ENCODE results near the gene DYNC1I1. TPM values are rescaled to one million over a fixed set of nuclear protein-coding genes. Genes with fewer than 3 reads are reported as not detected.

DYNC1I1 gene
- total and polyA plus RNA-seq, 2 donors (not counting 1 experiment from before 2014, with no cell fraction given): 0.17 to 0.30 TPM

- Histone ChIP-seq H3K9me3 (ENCODE audit: control insufficient read depth, insufficient read depth, low read depth, low read length) (no peaks in the 10 kb centered on the region), H2AFZ (ENCODE audit: low read length) (peak overlapping the region; percentile 77), H3K4me2 (ENCODE audit: extremely low read depth, insufficient read depth, low read length) (peak overlapping the region; percentile 92), H4K20me1 (ENCODE audit: control insufficient read depth, extremely low read depth, insufficient read depth, low read length) (no peaks in the 10 kb centered on the region), H3K36me3 (ENCODE audit: control insufficient read depth, insufficient read depth, low read length) (no peaks in the 10 kb centered on the region), H3K27me3 (ENCODE audit: control insufficient read depth, insufficient read depth, low read length) (no peaks in the 10 kb centered on the region), H3K4me3 (replicated peaks in 1 of 4; ENCODE audit: control extremely low read depth in 1 of 4, insufficient read depth in 1 of 4, low read depth in 3 of 4, low read length in 4 of 4) (peak overlapping the region; percentile 45 to 63 (median 51)), H3K9ac (ENCODE audit: insufficient read depth, low read length) (no peak overlapping the region), H3K4me1 (ENCODE audit: control insufficient read depth, extremely low read depth, insufficient read depth, low read length) (no peaks in the 10 kb centered on the region), H3K79me2 (ENCODE audit: control insufficient read depth, insufficient read depth, low read length) (no peaks in the 10 kb centered on the region), H3K27ac (ENCODE audit: insufficient read depth, low read length) (no peak overlapping the region)
- TF ChIP-seq, protein P1, sequence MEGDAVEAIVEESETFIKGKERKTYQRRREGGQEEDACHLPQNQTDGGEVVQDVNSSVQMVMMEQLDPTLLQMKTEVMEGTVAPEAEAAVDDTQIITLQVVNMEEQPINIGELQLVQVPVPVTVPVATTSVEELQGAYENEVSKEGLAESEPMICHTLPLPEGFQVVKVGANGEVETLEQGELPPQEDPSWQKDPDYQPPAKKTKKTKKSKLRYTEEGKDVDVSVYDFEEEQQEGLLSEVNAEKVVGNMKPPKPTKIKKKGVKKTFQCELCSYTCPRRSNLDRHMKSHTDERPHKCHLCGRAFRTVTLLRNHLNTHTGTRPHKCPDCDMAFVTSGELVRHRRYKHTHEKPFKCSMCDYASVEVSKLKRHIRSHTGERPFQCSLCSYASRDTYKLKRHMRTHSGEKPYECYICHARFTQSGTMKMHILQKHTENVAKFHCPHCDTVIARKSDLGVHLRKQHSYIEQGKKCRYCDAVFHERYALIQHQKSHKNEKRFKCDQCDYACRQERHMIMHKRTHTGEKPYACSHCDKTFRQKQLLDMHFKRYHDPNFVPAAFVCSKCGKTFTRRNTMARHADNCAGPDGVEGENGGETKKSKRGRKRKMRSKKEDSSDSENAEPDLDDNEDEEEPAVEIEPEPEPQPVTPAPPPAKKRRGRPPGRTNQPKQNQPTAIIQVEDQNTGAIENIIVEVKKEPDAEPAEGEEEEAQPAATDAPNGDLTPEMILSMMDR (conservative IDR thresholded peaks at IDR 0.05 in 1 of 2, IDR thresholded peaks at IDR 0.05 in 1 of 2; ENCODE audit: low read depth in 1 of 2, low read length in 2 of 2): peak; percentile 87 to 91
- no peak for TF ChIP-seq EZH2 (IDR thresholded peaks at IDR 0.05; ENCODE audit: low read length, missing control alignments)
- DNase-seq (ENCODE audit: low read depth in 2 of 2): peak; percentile 37 to 79
These were observed 144.4 kb downstream of the DYNC1I1 start for GRCh38 chr7:95916573-95917297.

- peak overlapping the region; percentile 45 to 63 (median 51) for H3K4me3 ChIP-seq (replicated peaks in 1 of 4; ENCODE audit: control extremely low read depth in 1 of 4, insufficient read depth in 1 of 4, low read depth in 3 of 4, low read length in 4 of 4)
These were observed 145.3 kb downstream of the DYNC1I1 start for GRCh38 chr7:95917634-95918033.

GRCh38 chr7:95919556-95919955, 147.2 kb downstream of the DYNC1I1 start:
- no peaks in the 10 kb centered on the region for H3K4me1 ChIP-seq (ENCODE audit: control insufficient read depth, extremely low read depth, insufficient read depth, low read length)
- H3K36me3 ChIP-seq (ENCODE audit: control insufficient read depth, insufficient read depth, low read length): no peaks in the 10 kb centered on the region
- TF ChIP-seq, protein P1 (conservative IDR thresholded peaks at IDR 0.05 in 1 of 2, IDR thresholded peaks at IDR 0.05 in 1 of 2; ENCODE audit: low read depth in 1 of 2, low read length in 2 of 2): peak; percentile 16 to 31
- no peak for TF ChIP-seq EZH2 (IDR thresholded peaks at IDR 0.05; ENCODE audit: low read length, missing control alignments)
- no peak overlapping the region for H2AFZ ChIP-seq (ENCODE audit: low read length)
- H3K27me3 ChIP-seq (ENCODE audit: control insufficient read depth, insufficient read depth, low read length): no peaks in the 10 kb centered on the region
- no peaks in the 10 kb centered on the region for H3K9me3 ChIP-seq (ENCODE audit: control insufficient read depth, insufficient read depth, low read depth, low read length)
- no peak overlapping the region for H3K9ac ChIP-seq (ENCODE audit: insufficient read depth, low read length)
- H3K4me3 ChIP-seq (replicated peaks in 1 of 4; ENCODE audit: control extremely low read depth in 1 of 4, insufficient read depth in 1 of 4, low read depth in 3 of 4, low read length in 4 of 4): no peak overlapping the region
- no peak for DNase-seq (ENCODE audit: low read depth in 2 of 2)
- H3K79me2 ChIP-seq (ENCODE audit: control insufficient read depth, insufficient read depth, low read length): no peaks in the 10 kb centered on the region
- no peak overlapping the region for H3K27ac ChIP-seq (ENCODE audit: insufficient read depth, low read length)
- no peak overlapping the region for H3K4me2 ChIP-seq (ENCODE audit: extremely low read depth, insufficient read depth, low read length)
- H4K20me1 ChIP-seq (ENCODE audit: control insufficient read depth, extremely low read depth, insufficient read depth, low read length): no peaks in the 10 kb centered on the region

More at GRCh38 chr7:95917634-95918033, 145.3 kb downstream of the DYNC1I1 start:
- Histone ChIP-seq H3K79me2 (ENCODE audit: control insufficient read depth, insufficient read depth, low read length) (no peaks in the 10 kb centered on the region), H3K27ac (ENCODE audit: insufficient read depth, low read length) (no peak overlapping the region), H2AFZ (ENCODE audit: low read length) (peak overlapping the region; percentile 77), H4K20me1 (ENCODE audit: control insufficient read depth, extremely low read depth, insufficient read depth, low read length) (no peaks in the 10 kb centered on the region), H3K4me2 (ENCODE audit: extremely low read depth, insufficient read depth, low read length) (peak overlapping the region; percentile 92), H3K27me3 (ENCODE audit: control insufficient read depth, insufficient read depth, low read length) (no peaks in the 10 kb centered on the region), H3K9me3 (ENCODE audit: control insufficient read depth, insufficient read depth, low read depth, low read length) (no peaks in the 10 kb centered on the region), H3K36me3 (ENCODE audit: control insufficient read depth, insufficient read depth, low read length) (no peaks in the 10 kb centered on the region), H3K4me1 (ENCODE audit: control insufficient read depth, extremely low read depth, insufficient read depth, low read length) (no peaks in the 10 kb centered on the region), H3K9ac (ENCODE audit: insufficient read depth, low read length) (no peak overlapping the region)
- peak in 1 of 2 donors; percentile 1 for DNase-seq (ENCODE audit: low read depth in 2 of 2)
- no peak for TF ChIP-seq EZH2 (IDR thresholded peaks at IDR 0.05; ENCODE audit: low read length, missing control alignments)
- TF ChIP-seq, protein P1 (conservative IDR thresholded peaks at IDR 0.05 in 1 of 2, IDR thresholded peaks at IDR 0.05 in 1 of 2; ENCODE audit: low read depth in 1 of 2, low read length in 2 of 2): no peak

Measured in fibroblast of lung (primary cell).